ENCODE measurements around the gene PQBP1.

Gene PQBP1

GRCh38 chrX:48904180-48904579, 6.5 kb downstream of the PQBP1 start:
- Histone ChIP-seq H3K9me3 (replicated peaks in 1 of 2; ENCODE audit: control insufficient read depth in 2 of 2, insufficient read depth in 1 of 2, low read depth in 1 of 2, low read length in 2 of 2) (no peaks in the 10 kb centered on the region), H3K9ac (ENCODE audit: low read depth, low read length, poor library complexity) (no peak overlapping the region), H2BK12ac (ENCODE audit: low read length) (no peak overlapping the region), H4K91ac (ENCODE audit: low read depth, low read length, poor library complexity) (no peak overlapping the region), H3K14ac (ENCODE audit: low read length) (no peak overlapping the region), H3K18ac (ENCODE audit: low read length) (no peak overlapping the region), H3K23ac (ENCODE audit: low read depth, low read length, poor library complexity) (no peak overlapping the region), H2BK5ac (ENCODE audit: low read length) (no peak overlapping the region), H2AK5ac (ENCODE audit: low read depth, low read length) (no peak overlapping the region), H3K79me1 (ENCODE audit: low read depth, low read length) (peaks cover 1% of the 10 kb centered on the region), H3K4me3 (ENCODE audit: low read length in 2 of 2) (no peak overlapping the region), H3K4me1 (ENCODE audit: control insufficient read depth in 2 of 2, insufficient read depth in 1 of 2, low read depth in 1 of 2, low read length in 2 of 2) (no peaks in the 10 kb centered on the region), H3K4me2 (ENCODE audit: insufficient read depth, low read length, poor library complexity, severe bottlenecking) (no peak overlapping the region), H2BK15ac (ENCODE audit: low read length) (no peak overlapping the region), H3K27me3 (ENCODE audit: control insufficient read depth in 3 of 3, insufficient read depth in 3 of 3, low read depth in 1 of 3, low read length in 3 of 3) (no peaks in the 10 kb centered on the region), H3K36me3 (replicated peaks in 1 of 2; ENCODE audit: control insufficient read depth in 2 of 2, insufficient read depth in 2 of 2, low read length in 2 of 2) (peaks cover 8 to 65% of the 10 kb centered on the region in 2 donors), H2AFZ (ENCODE audit: low read length) (no peak overlapping the region), H2BK120ac (ENCODE audit: low read depth, low read length) (no peak overlapping the region), H4K8ac (ENCODE audit: low read depth, low read length) (no peak overlapping the region), H3K27ac (replicated peaks; ENCODE audit: low read length) (no peak overlapping the region), H3K4ac (ENCODE audit: low read length) (no peak overlapping the region)
- no CpG with 5 or more reads among the region's 8 CpGs for WGBS, 2 donors (ENCODE audit: extremely low coverage in 2 of 2, insufficient read length in 2 of 2, insufficient replicate concordance in 1 of 2)
- DNase-seq (ENCODE audit: low spot score) = no peak

DNA sequence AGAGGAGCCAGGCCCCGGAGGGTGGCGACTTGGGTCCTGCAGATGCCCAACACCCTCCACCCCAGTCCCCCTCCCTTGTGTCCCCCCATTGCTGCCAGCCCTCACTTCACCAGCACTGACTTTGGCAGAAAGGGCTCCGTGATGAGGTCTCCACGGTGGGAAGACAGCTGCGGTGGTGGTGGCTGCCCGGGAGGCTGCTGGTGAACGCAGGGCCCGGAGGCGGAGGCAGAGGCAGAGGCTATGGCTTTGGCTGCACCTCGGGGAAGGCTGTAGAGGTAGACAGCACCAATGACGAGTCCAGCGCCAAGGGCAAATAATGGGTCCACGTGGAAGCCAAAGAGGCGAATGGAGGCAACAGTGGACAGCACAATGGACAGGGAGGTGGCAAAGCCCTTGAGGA, 6.9 kb downstream of the PQBP1 start:
- Histone ChIP-seq H3K79me1 (ENCODE audit: low read depth, low read length) (peaks cover 1% of the 10 kb centered on the region), H3K14ac (ENCODE audit: low read length) (no peak overlapping the region), H3K9me3 (replicated peaks in 1 of 2; ENCODE audit: control insufficient read depth in 2 of 2, insufficient read depth in 1 of 2, low read depth in 1 of 2, low read length in 2 of 2) (no peaks in the 10 kb centered on the region), H2BK120ac (ENCODE audit: low read depth, low read length) (no peak overlapping the region), H3K4me1 (ENCODE audit: control insufficient read depth in 2 of 2, insufficient read depth in 1 of 2, low read depth in 1 of 2, low read length in 2 of 2) (no peaks in the 10 kb centered on the region), H3K27me3 (ENCODE audit: control insufficient read depth in 3 of 3, insufficient read depth in 3 of 3, low read depth in 1 of 3, low read length in 3 of 3) (no peaks in the 10 kb centered on the region), H4K8ac (ENCODE audit: low read depth, low read length) (no peak overlapping the region), H2BK12ac (ENCODE audit: low read length) (no peak overlapping the region), H2BK15ac (ENCODE audit: low read length) (no peak overlapping the region), H3K36me3 (replicated peaks in 1 of 2; ENCODE audit: control insufficient read depth in 2 of 2, insufficient read depth in 2 of 2, low read length in 2 of 2) (peaks cover 8 to 65% of the 10 kb centered on the region in 2 donors), H3K18ac (ENCODE audit: low read length) (no peak overlapping the region), H3K23ac (ENCODE audit: low read depth, low read length, poor library complexity) (no peak overlapping the region), H3K4me2 (ENCODE audit: insufficient read depth, low read length, poor library complexity, severe bottlenecking) (no peak overlapping the region), H3K27ac (replicated peaks; ENCODE audit: low read length) (no peak overlapping the region), H2BK5ac (ENCODE audit: low read length) (no peak overlapping the region), H3K4me3 (ENCODE audit: low read length in 2 of 2) (no peak overlapping the region), H2AK5ac (ENCODE audit: low read depth, low read length) (no peak overlapping the region), H3K4ac (ENCODE audit: low read length) (no peak overlapping the region), H4K91ac (ENCODE audit: low read depth, low read length, poor library complexity) (no peak overlapping the region), H2AFZ (ENCODE audit: low read length) (no peak overlapping the region), H3K9ac (ENCODE audit: low read depth, low read length, poor library complexity) (no peak overlapping the region)
- no CpG with 5 or more reads among the region's 14 CpGs for WGBS, 2 donors (ENCODE audit: extremely low coverage in 2 of 2, insufficient read length in 2 of 2, insufficient replicate concordance in 1 of 2)
- DNase-seq (ENCODE audit: low spot score) = no peak

DNA sequence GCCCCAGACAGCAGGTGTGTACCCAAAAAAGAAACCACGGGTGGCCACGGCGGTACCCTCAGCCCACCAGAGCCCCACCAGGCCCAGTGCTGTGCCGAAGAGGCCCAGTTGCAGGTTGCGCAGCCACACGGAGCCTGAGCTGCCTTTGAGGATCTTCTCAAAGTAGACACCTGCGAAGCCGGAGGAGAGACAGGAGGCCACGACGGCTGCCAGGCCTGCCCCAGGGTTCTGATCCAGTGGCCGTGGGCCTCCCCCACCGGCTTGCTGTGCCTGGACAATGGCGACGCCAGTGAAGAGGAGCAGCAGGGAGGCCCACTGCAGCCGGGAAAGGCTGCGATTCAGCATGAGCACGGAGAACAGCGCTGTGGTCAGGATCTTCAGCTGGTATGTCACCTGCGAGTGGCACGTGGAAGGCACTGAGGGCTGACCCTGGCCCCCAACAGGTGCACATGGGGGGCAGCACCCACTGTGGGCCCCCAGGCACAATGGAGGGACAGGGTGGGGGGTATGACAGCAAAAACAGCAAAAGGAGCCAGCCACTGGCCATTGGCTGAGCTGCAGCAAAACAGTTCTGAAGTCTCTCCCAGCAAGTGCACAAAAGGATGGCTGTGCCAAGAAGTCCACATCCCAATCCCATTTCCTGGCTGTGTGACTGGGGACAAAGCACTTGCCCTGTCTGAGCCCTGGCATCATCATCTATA, 7.5 kb downstream of the PQBP1 start:
- no peak for DNase-seq (ENCODE audit: low spot score)
- no peak overlapping the region for H2AK5ac ChIP-seq (ENCODE audit: low read depth, low read length)
- WGBS, 2 donors (ENCODE audit: extremely low coverage in 2 of 2, insufficient read length in 2 of 2, insufficient replicate concordance in 1 of 2) = no CpG with 5 or more reads among the region's 20 CpGs

DNA sequence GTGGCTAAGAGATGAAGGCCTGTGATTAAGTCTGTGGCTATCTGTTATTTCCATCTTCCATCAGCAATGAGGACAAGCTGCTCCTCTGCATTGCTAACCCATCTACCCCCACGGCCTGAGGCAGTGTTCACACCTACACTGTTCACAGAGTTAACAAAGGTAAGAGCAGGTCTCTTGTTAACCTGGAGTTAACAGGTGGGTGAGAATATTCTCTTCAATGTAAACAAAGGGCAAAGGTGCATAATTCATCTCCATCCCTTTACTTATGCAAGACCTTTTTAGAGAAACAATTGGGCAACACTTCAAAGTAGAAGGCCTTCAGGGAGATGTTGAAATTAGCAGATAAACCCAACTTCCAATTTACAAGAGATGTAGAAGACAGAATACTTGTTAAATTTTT, 10.9 kb downstream of the PQBP1 start:
- H3K36me3 ChIP-seq (replicated peaks in 1 of 2; ENCODE audit: control insufficient read depth in 2 of 2, insufficient read depth in 2 of 2, low read length in 2 of 2) = peaks cover 0 to 36% of the 10 kb centered on the region in 2 donors
- H3K4me3 ChIP-seq (ENCODE audit: low read length in 2 of 2) = no peak overlapping the region
- no peak overlapping the region for H3K18ac ChIP-seq (ENCODE audit: low read length)
- H2AK5ac ChIP-seq (ENCODE audit: low read depth, low read length) = no peak overlapping the region
- no peak overlapping the region for H3K14ac ChIP-seq (ENCODE audit: low read length)
- H2BK15ac ChIP-seq (ENCODE audit: low read length) = no peak overlapping the region
- no peaks in the 10 kb centered on the region for H3K9me3 ChIP-seq (replicated peaks in 1 of 2; ENCODE audit: control insufficient read depth in 2 of 2, insufficient read depth in 1 of 2, low read depth in 1 of 2, low read length in 2 of 2)
- H4K8ac ChIP-seq (ENCODE audit: low read depth, low read length) = no peak overlapping the region
- H4K91ac ChIP-seq (ENCODE audit: low read depth, low read length, poor library complexity) = no peak overlapping the region
- H2BK120ac ChIP-seq (ENCODE audit: low read depth, low read length) = no peak overlapping the region
- no peaks in the 10 kb centered on the region for H3K4me1 ChIP-seq (ENCODE audit: control insufficient read depth in 2 of 2, insufficient read depth in 1 of 2, low read depth in 1 of 2, low read length in 2 of 2)
- DNase-seq (ENCODE audit: low spot score) = no peak
- no peak overlapping the region for H3K27ac ChIP-seq (replicated peaks; ENCODE audit: low read length)
- H3K4ac ChIP-seq (ENCODE audit: low read length) = no peak overlapping the region
- no peaks in the 10 kb centered on the region for H3K27me3 ChIP-seq (ENCODE audit: control insufficient read depth in 3 of 3, insufficient read depth in 3 of 3, low read depth in 1 of 3, low read length in 3 of 3)
- no peak overlapping the region for H2BK5ac ChIP-seq (ENCODE audit: low read length)
- no peak overlapping the region for H3K4me2 ChIP-seq (ENCODE audit: insufficient read depth, low read length, poor library complexity, severe bottlenecking)
- H3K23ac ChIP-seq (ENCODE audit: low read depth, low read length, poor library complexity) = no peak overlapping the region
- no CpG with 5 or more reads among the region's 1 CpG for WGBS, 2 donors (ENCODE audit: extremely low coverage in 2 of 2, insufficient read length in 2 of 2, insufficient replicate concordance in 1 of 2)
- H3K9ac ChIP-seq (ENCODE audit: low read depth, low read length, poor library complexity) = no peak overlapping the region
- H2BK12ac ChIP-seq (ENCODE audit: low read length) = no peak overlapping the region
- H3K79me1 ChIP-seq (ENCODE audit: low read depth, low read length) = no peaks in the 10 kb centered on the region
- no peak overlapping the region for H2AFZ ChIP-seq (ENCODE audit: low read length)

More for the DNA sequence above, 7.5 kb downstream of the PQBP1 start:
- H2BK5ac ChIP-seq (ENCODE audit: low read length) = no peak overlapping the region
- H3K36me3 ChIP-seq (replicated peaks in 1 of 2; ENCODE audit: control insufficient read depth in 2 of 2, insufficient read depth in 2 of 2, low read length in 2 of 2) = peaks cover 8 to 64% of the 10 kb centered on the region in 2 donors
- no peak overlapping the region for H2AFZ ChIP-seq (ENCODE audit: low read length)
- H3K14ac ChIP-seq (ENCODE audit: low read length) = no peak overlapping the region
- no peak overlapping the region for H3K4me2 ChIP-seq (ENCODE audit: insufficient read depth, low read length, poor library complexity, severe bottlenecking)
- no peak overlapping the region for H3K23ac ChIP-seq (ENCODE audit: low read depth, low read length, poor library complexity)
- H2BK120ac ChIP-seq (ENCODE audit: low read depth, low read length) = no peak overlapping the region
- H4K8ac ChIP-seq (ENCODE audit: low read depth, low read length) = no peak overlapping the region
- no peak overlapping the region for H3K27ac ChIP-seq (replicated peaks; ENCODE audit: low read length)
- no peak overlapping the region for H3K4me3 ChIP-seq (ENCODE audit: low read length in 2 of 2)
- H3K18ac ChIP-seq (ENCODE audit: low read length) = no peak overlapping the region
- H3K9ac ChIP-seq (ENCODE audit: low read depth, low read length, poor library complexity) = no peak overlapping the region
- no peak overlapping the region for H2BK12ac ChIP-seq (ENCODE audit: low read length)
- no peaks in the 10 kb centered on the region for H3K9me3 ChIP-seq (replicated peaks in 1 of 2; ENCODE audit: control insufficient read depth in 2 of 2, insufficient read depth in 1 of 2, low read depth in 1 of 2, low read length in 2 of 2)
- no peaks in the 10 kb centered on the region for H3K4me1 ChIP-seq (ENCODE audit: control insufficient read depth in 2 of 2, insufficient read depth in 1 of 2, low read depth in 1 of 2, low read length in 2 of 2)
- H4K91ac ChIP-seq (ENCODE audit: low read depth, low read length, poor library complexity) = no peak overlapping the region
- no peaks in the 10 kb centered on the region for H3K27me3 ChIP-seq (ENCODE audit: control insufficient read depth in 3 of 3, insufficient read depth in 3 of 3, low read depth in 1 of 3, low read length in 3 of 3)
- no peak overlapping the region for H2BK15ac ChIP-seq (ENCODE audit: low read length)
- peaks cover 1% of the 10 kb centered on the region for H3K79me1 ChIP-seq (ENCODE audit: low read depth, low read length)
- H3K4ac ChIP-seq (ENCODE audit: low read length) = no peak overlapping the region
